DMS153 (cell line): ENCODE results near the gene LMBR1L.

Experiments used
- DNase-seq: peaks from one replicate; lab custom pipeline; 2025; lab: John Stamatoyannopoulos, UW

LMBR1L gene

DNA sequence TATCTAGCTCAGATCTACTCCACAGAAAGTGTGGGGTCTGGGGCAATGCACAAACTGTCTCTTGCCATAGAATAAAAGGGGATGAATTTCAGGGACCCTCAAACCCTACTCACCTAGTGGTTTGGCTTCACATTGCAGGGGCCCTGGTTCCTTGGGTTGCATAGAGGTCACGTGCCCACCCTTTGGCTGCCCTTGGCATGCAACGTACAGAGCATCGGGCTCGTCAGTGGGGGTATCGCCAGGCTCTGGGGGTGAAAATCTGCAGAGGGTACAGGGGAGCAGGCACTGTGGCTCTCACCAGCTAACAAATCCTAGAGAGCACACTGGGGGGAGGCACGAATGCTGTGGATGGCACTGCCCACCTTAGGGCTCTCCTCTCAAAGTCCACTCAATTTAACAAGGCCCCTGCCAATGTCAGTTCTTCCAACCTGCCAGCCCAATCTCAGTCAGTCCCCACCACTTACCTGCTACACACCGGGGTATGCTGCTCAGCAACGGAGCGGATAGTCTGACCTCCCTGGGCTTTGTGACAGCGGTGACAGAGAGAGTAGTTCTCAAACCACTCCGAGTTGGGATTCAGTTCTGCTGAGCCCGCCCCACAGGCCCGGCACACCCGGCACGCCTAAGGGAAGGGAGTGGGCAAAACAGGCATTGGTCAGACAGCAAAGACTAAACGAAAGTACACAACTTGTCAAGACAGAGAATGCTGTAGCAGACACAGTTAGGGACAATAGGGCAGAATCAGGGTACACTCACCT is 58.0 kb downstream of the LMBR1L start:
- DNase-seq: no peak

DNA sequence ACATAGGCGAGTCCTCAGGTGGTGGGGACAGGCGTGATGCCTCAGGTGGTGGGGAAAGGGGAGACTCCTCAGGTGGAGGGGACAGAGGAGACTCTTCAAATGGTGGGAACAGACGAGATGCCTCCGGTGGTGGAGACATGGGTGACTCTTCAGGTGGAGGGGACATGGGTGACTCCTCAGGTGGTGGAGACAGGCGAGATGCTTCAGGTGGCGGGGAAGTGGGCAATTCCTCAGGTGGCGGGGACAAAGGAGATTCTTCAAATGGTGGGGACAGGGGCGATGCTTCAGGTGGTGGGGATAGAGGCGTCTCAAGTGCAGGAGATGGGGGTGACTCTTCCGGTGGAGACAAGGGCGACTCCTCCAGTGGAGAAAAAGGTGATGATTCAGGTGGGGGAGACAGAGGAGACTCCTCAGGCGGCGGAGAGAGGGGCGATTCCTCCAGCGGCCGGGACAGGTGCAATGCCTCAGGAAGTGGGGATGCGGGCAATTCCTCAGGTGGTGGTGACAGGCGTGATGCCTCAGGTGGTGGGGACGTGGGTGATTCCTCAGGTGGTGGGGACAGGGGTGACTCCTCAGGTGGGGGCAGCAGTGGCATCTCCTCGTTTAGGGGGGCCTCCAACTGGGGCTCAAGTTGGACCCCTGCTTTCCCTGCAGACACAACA is 58.7 kb downstream of the LMBR1L start:
- DNase-seq: no peak

DNA sequence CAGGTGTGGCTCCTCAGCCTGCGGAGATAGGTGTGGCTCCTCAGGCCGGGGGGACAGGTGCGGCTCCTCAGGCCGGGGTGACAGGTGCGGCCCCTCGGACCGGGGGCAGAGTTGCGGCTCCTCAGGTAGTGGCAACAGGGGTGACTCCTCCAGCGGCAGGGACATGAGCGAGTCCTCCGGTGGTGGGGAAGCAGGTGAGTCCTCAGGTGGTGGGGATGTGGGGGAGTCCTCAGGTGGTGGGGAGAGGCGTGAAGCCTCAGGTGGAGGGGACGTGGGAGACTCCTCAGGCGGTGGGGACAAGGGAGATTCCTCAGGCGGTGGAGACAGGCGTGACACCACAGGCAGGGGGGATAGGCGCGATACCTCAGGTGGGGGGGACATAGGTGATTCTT is 59.3 kb downstream of the LMBR1L start:
- DNase-seq: no peak

DNA sequence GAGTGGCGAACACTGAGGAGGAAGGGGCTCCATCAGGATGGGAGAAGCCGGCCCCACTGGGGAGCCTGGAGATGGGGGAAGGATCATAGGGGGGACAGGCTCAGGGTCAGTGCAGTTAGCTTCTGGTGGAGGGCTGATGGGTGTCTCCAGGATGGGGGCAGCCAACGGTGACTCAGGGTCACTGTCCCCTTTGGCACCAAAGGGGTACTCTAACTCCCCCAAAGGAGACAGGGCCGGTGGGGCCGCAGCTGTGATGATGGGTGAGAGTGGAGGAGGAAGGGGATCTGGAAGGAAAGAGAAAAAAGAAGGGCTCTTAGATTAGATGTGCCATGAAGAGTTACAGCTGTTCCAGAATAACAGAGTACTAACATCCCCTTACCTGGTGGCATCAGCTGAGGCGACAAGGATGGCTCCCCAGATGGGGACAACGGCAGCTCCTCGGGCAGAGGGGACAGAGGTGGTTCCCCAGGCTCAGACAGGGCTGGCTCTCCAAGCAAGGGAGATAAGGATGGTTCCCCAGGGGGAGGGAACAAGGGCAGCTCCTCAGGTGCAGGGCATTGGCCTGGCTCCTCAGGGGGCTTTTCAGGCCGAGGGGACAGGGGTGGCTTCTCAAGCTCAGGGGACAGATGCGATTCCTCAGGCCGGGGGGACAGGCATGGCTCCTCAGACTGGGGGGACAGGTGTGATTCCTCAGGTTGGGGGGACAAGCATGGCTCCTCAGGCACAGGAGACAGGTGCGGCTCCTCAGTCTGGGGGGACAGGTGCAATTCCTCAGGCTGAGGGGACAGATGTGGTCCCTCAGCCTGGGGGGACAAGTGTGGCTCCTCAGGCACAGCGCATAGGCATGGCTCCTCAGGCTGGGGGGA is 59.9 kb downstream of the LMBR1L start:
- no peak for DNase-seq

DNA sequence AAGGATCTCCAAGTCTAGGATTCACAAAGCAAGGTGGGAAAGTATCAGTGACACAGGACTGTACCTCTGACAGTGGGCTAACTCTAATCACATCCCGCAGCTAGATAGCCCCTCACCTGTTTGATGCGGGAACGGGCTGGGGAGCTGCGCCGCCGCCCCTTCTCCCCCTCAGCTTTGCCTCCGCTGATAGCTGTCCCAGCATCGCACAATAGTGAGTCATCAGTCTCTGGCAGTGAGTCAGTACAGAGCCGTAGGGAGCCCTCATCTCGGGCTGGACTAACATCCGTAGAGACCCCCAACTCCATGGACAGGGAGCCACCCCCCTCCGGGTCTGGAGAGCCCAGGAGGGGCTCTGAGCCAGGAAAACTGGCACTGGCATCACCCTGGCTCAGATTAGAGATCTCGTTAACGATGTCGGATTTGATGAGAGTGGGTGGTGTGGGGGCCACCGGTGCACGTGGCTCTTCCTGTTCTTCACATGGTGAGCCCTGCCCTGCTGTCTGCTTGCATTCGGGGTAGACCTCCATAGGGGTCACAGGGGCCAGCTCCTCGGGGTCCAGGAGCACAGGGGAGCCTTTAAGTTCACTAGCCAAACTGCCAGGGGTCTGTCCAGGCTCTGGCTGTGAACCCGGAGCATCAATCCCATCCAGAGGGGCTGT is 61.0 kb downstream of the LMBR1L start:
- no peak for DNase-seq

DNA sequence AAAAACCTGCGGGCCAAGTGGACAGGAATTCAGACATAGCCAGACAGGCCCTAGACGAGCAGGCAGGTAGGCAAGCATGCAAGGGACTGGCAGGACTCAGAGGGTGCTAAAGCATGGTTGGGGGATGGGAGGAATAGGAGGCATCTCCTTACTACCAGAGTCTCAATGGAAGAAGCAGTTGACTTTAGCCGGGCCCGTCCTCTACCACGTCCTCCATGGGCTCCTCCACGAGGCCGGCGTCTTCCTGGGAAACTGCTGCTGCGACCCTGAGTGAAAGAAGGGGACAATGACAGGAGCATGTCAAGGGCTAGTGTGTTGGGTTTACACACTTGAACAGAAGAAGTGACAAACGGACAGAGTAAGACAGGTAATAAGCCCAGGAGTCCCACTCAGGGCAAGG is 61.7 kb downstream of the LMBR1L start:
- DNase-seq: no peak
